Suprapubic skin (tissue), 4 donors: Measurements from ENCODE around the gene RELA. TPM values are rescaled to one million over a fixed set of nuclear protein-coding genes. Genes with fewer than 3 reads are reported as not detected.
"Not testable (repeated sequence)": the region's sequence is repeated elsewhere in the genome, so short reads cannot be mapped to it uniquely, and the experiment has no call there.

ENCODE experiments used
- DNase-seq, 2 donors: peaks; one replicate each; pipeline ENCODE4 v3.0.0-alpha.2; 2019; ENCODE audit warnings: low spot score in 2 of 2
- H3K27ac ChIP-seq: fragments of 200-600 bp; sonication (generic); one replicate; pipeline ENCODE4 v1.5.1; 2019
- H3K27me3 ChIP-seq: fragments of 200-600 bp; sonication (generic); one replicate; pipeline ENCODE4 v1.5.1; 2019
- H3K36me3 ChIP-seq: fragments of 200-600 bp; sonication (generic); one replicate; pipeline ENCODE4 v1.5.1; 2019
- H3K4me1 ChIP-seq: fragments of 200-600 bp; sonication (generic); one replicate; pipeline ENCODE4 v1.5.1; 2019
- H3K4me3 ChIP-seq: fragments of 200-600 bp; sonication (generic); one replicate; pipeline ENCODE4 v1.5.1; 2019; ENCODE audit warnings: mild to moderate bottlenecking
- H3K9me3 ChIP-seq: fragments of 200-600 bp; sonication (generic); one replicate; pipeline ENCODE4 v1.5.1; 2019
- CTCF ChIP-seq, 2 donors: fragments of 200-600 bp in 1 of 2; fragments of 450-650 bp in 1 of 2; sonication (generic) in 1 of 2; IDR thresholded peaks; one replicate each; pipeline ENCODE4 v1.5.1; 2016 to 2019; ENCODE audit warnings: antibody characterized with exemption in 2 of 2, mild to moderate bottlenecking in 1 of 2, moderate library complexity in 1 of 2
- EP300 ChIP-seq: sonication (generic); formaldehyde crosslinking; IDR thresholded peaks from one replicate; pipeline ENCODE4 v1.6.1; 2017; ENCODE audit warnings: antibody characterized with exemption
- POLR2A ChIP-seq, 2 donors: fragments of 450-650 bp; IDR thresholded peaks; one replicate each; pipeline ENCODE4 v1.6.1; 2017; ENCODE audit warnings: antibody characterized with exemption in 2 of 2, mild to moderate bottlenecking in 2 of 2, moderate library complexity in 2 of 2
- POLR2AphosphoS5 ChIP-seq, 3 donors: sonication (generic); formaldehyde crosslinking; IDR thresholded peaks; one replicate each; pipeline ENCODE4 v1.6.1; 2017; ENCODE audit warnings: antibody characterized with exemption in 3 of 3
- WGBS: methylation state at CpG from one replicate; pipeline ENCODE4 v1.1.5; 2018; 5-methylcytosine and 5-hydroxymethylcytosine counted together
- total RNA-seq, 4 donors: library from RNA; depleted of rRNA; stranded (reverse); fragments of >200 nt; gene quantifications; one replicate each; pipeline ENCODE4 v1.1.0, GENCODE V29; 2016

The RELA gene
- total RNA-seq, 4 donors from 2014 or later, result 71.7 to 111 (median 93.5) TPM

GRCh38 chr11:65642014-65642671 is 20.6 kb downstream of the RELA start:
- Histone ChIP-seq H3K36me3 (peaks cover 6% of the 10 kb centered on the region), H3K27ac (no peak overlapping the region)

GRCh38 chr11:65641297-65642013 is 21.3 kb downstream of the RELA start:
- H3K9me3 ChIP-seq, result no peaks in the 10 kb centered on the region
- DNase-seq, result no peak
- no peak for TF ChIP-seq POLR2AphosphoS5 (IDR thresholded peaks at IDR 0.05)
- no peak for TF ChIP-seq CTCF (IDR thresholded peaks at IDR 0.05)
- no peak for TF ChIP-seq POLR2A (IDR thresholded peaks at IDR 0.05)
- TF ChIP-seq EP300, result no peak
- WGBS, result 56% methylated on average over 7 of the region's 16 CpGs
- peak overlapping the region; percentile 87 for H3K4me3 ChIP-seq
- no peaks in the 10 kb centered on the region for H3K27me3 ChIP-seq
- H3K27ac ChIP-seq, result no peak overlapping the region
- peaks cover 12% of the 10 kb centered on the region for H3K36me3 ChIP-seq
- H3K4me1 ChIP-seq, result peaks cover 48% of the 10 kb centered on the region

More at GRCh38 chr11:65642014-65642671, 20.6 kb downstream of the RELA start:
- Histone ChIP-seq H3K4me1 (peaks cover 45% of the 10 kb centered on the region), H3K9me3 (no peaks in the 10 kb centered on the region), H3K27me3 (no peaks in the 10 kb centered on the region), H3K4me3 (no peak overlapping the region)
- DNase-seq, result no peak
- TF ChIP-seq CTCF (IDR thresholded peaks at IDR 0.05) (no peak), POLR2AphosphoS5 (IDR thresholded peaks at IDR 0.05) (no peak)
- WGBS, result 46% methylated on average over 35 of the region's 49 CpGs

- no peak for DNase-seq
- Histone ChIP-seq H3K36me3 (peaks cover 20% of the 10 kb centered on the region), H3K27me3 (no peaks in the 10 kb centered on the region), H3K9me3 (no peaks in the 10 kb centered on the region), H3K4me3 (peak overlapping the region; percentile 87), H3K4me1 (peaks cover 48% of the 10 kb centered on the region), H3K27ac (peak overlapping the region; percentile 49)
- 70% methylated on average over 23 of the region's 35 CpGs for WGBS
- no peak for TF ChIP-seq CTCF (IDR thresholded peaks at IDR 0.05)
- TF ChIP-seq POLR2A (IDR thresholded peaks at IDR 0.05), result no peak
Observed at GRCh38 chr11:65640483-65641296, 22.0 kb downstream of the RELA start.

- H3K4me1 ChIP-seq, result peaks cover 48% of the 10 kb centered on the region
Observed at GRCh38 chr11:65639623-65640482, 22.9 kb downstream of the RELA start.

GRCh38 chr11:65639228-65639597 is 23.5 kb downstream of the RELA start:
- peaks cover 45% of the 10 kb centered on the region for H3K4me1 ChIP-seq
- not testable (repeated sequence) for H3K9me3 ChIP-seq, DNase-seq, H3K27me3 ChIP-seq
- peak overlapping the region; percentile 87 for H3K4me3 ChIP-seq
- WGBS, result 91% methylated on average over 7 of the region's 9 CpGs
- peaks cover 34% of the 10 kb centered on the region for H3K36me3 ChIP-seq
- H3K27ac ChIP-seq, result peak overlapping the region; percentile 85

More at GRCh38 chr11:65639623-65640482, 22.9 kb downstream of the RELA start:
- Histone ChIP-seq H3K36me3 (peaks cover 28% of the 10 kb centered on the region), H3K9me3 (no peaks in the 10 kb centered on the region), H3K4me3 (peak overlapping the region; percentile 87), H3K27ac (peak overlapping the region; percentile 49), H3K27me3 (no peaks in the 10 kb centered on the region)
- 66% methylated on average over 4 of the region's 8 CpGs for WGBS
- TF ChIP-seq EP300, result no peak
- DNase-seq, result no peak
